Activated T-cell treated with anti-CD3 and anti-CD28 coated beads for 24 hours (primary cell): ENCODE results near the gene VPS4A.

Experiments
- DNase-seq: peaks from one replicate; pipeline ENCODE4 v3.0.0-alpha.2; 2020; ENCODE audit warnings: low read depth

Gene VPS4A

DNA sequence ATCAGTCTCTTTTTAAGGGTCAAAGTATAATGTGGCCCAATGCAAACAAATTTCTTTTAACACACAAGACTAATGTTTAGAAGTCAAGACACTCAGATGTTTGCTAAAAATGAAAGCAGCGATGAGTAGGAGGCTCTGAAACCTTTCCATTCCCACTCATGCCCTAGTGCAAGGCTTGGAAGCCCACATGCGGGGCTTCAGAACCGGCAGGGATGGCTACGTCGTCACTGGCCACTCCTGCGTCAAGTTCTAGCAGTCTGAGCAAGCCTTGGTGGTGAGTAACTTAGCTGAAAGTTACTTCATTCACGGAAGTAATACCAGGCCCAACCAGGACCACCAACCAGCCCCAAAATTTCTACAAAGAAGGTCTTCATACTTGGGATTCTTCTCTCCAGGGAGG is 55.3 kb downstream of the VPS4A start:
- no peak for DNase-seq

DNA sequence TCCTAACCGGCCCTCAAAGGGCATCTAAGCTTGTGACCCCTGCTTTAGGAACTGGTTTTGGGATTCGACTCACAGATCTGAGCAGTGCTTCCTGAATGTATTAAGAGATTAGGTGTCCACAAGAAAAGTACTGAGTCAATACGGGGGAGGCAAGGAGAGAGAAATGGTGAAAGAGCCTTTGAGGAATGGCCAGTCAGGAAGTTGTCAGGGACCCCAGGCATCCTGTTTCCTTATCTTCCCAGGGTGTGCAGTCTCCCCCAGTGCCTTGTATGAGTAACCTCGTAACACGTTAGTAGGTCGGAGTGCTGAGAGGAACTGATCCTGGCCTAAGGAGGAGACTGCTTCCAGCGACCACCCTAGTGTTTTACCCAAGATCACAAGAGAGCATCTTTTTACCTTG is 56.8 kb downstream of the VPS4A start:
- DNase-seq, result no peak

DNA sequence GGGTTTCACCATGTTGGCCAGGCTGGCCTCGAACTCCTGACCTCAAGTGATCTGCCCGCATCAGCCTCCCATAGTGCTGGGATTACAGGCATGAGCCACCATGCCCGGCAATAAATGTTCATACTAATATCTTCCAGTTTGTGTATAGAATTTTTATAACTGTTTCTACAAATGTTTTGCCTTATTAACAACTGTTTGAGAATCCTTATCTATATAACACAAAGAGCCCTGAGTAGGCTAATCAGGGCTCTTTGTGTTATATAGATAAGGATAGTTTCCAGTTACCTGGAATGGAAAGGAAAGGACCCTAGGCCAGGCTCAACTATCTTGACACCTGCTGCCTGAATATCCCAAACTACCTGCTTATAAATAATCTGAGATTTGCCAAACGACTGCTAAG is 57.7 kb downstream of the VPS4A start:
- no peak for DNase-seq

DNA sequence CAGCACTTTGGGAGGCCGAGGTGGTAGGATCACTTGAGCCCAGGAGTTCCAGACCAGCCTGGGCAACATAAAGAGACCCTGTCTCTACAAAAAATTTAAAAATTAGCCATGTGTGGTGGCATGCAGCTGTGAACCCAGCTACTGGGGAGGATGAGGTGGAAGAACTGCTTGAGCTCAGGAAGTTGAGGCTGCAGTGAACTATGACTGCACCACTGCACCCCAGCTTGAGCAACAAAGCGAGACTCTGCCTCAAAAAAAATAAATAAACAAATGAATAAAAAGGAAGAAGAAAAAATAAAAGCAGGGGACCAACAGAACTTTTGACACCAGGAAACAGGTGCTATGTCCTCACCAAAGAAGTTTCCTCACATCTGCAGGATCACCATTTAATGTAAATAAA is 60.4 kb downstream of the VPS4A start:
- DNase-seq, result no peak

DNA sequence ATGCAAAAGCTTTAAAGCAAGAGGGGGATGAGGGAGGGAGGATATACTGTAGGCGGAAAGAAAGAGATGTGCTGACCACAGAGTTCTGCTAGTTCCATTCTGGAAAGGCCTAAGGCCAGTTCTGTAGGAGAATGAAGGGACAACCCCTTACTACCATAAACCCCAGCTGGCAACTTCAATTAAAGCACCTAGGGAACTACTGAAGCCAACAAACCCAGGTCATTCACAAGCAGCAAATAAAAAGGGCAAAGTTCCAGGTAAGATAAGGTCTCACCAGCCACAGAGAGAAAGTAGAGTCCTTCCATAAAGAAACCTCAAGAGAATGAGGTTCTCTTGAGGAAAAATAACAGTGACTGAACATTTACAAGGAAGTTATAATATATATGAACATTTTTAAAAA is 61.9 kb downstream of the VPS4A start:
- no peak for DNase-seq
